ENCODE measurements around the gene RAD51B. TPM values are rescaled to one million over a fixed set of nuclear protein-coding genes. Genes with fewer than 3 reads are reported as not detected.

Gene RAD51B
- total RNA-seq, 2 donors from 2014 or later, result 22.8 to 33.8 TPM

GRCh38 chr14:68407825-68408224, 588.2 kb downstream of the RAD51B start:
- Histone ChIP-seq H3K9me3 (ENCODE audit: control insufficient read depth, low read length) (no peaks in the 10 kb centered on the region), H3K4me3 (ENCODE audit: low read length) (no peak overlapping the region), H3K27ac (ENCODE audit: low read depth, low read length) (no peak overlapping the region), H3K27me3 (ENCODE audit: control insufficient read depth, insufficient read depth, low read length, poor library complexity, severe bottlenecking) (no peaks in the 10 kb centered on the region), H3K9ac (ENCODE audit: extremely low read depth, low read length, poor library complexity, severe bottlenecking) (no peak overlapping the region), H3K4me1 (ENCODE audit: control insufficient read depth, insufficient read depth, low read length) (no peaks in the 10 kb centered on the region), H3K36me3 (ENCODE audit: control insufficient read depth, insufficient read depth, low read length) (no peaks in the 10 kb centered on the region)
- no peak overlapping the region for H3K27ac Mint-ChIP-seq
- no peaks in the 10 kb centered on the region for H3K36me3 Mint-ChIP-seq (ENCODE audit: low read depth)
- H3K4me1 Mint-ChIP-seq, result peaks cover 7% of the 10 kb centered on the region
- no peaks in the 10 kb centered on the region for H3K9me3 Mint-ChIP-seq
- no peak for TF ChIP-seq CTCF (conservative IDR thresholded peaks at IDR 0.05)
- H3K27me3 Mint-ChIP-seq (ENCODE audit: insufficient read depth), result no peaks in the 10 kb centered on the region
- H3K4me3 Mint-ChIP-seq, result no peak overlapping the region
- no peak for DNase-seq
- 83 to 97% methylated on average over 1 of the region's 1 CpG for WGBS, 2 experiments (ENCODE audit: insufficient coverage in 1 of 2, insufficient read length in 1 of 2)

GRCh38 chr14:68408680-68409079, 589.1 kb downstream of the RAD51B start:
- H3K27ac Mint-ChIP-seq, result no peak overlapping the region
- no peaks in the 10 kb centered on the region for H3K36me3 ChIP-seq (ENCODE audit: control insufficient read depth, insufficient read depth, low read length)
- H3K4me1 ChIP-seq (ENCODE audit: control insufficient read depth, insufficient read depth, low read length), result no peaks in the 10 kb centered on the region
- TF ChIP-seq CTCF (conservative IDR thresholded peaks at IDR 0.05), result peak; percentile 55
- H3K27me3 ChIP-seq (ENCODE audit: control insufficient read depth, insufficient read depth, low read length, poor library complexity, severe bottlenecking), result no peaks in the 10 kb centered on the region
- DNase-seq, result no peak
- no peaks in the 10 kb centered on the region for H3K9me3 ChIP-seq (ENCODE audit: control insufficient read depth, low read length)
- H3K27ac ChIP-seq (ENCODE audit: low read depth, low read length), result no peak overlapping the region
- H3K9ac ChIP-seq (ENCODE audit: extremely low read depth, low read length, poor library complexity, severe bottlenecking), result no peak overlapping the region
- H3K4me3 ChIP-seq (ENCODE audit: low read length), result no peak overlapping the region
- peaks cover 7% of the 10 kb centered on the region for H3K4me1 Mint-ChIP-seq
- no peak overlapping the region for H3K4me3 Mint-ChIP-seq
- H3K36me3 Mint-ChIP-seq (ENCODE audit: low read depth), result no peaks in the 10 kb centered on the region
- no peaks in the 10 kb centered on the region for H3K9me3 Mint-ChIP-seq
- no peaks in the 10 kb centered on the region for H3K27me3 Mint-ChIP-seq (ENCODE audit: insufficient read depth)
- 96% methylated on average over 3 of the region's 4 CpGs; no CpG with 5 or more reads in 1 of the 2 experiments for WGBS, 2 experiments (ENCODE audit: insufficient coverage in 1 of 2, insufficient read length in 1 of 2)

GRCh38 chr14:68409387-68409786, 589.8 kb downstream of the RAD51B start:
- no peaks in the 10 kb centered on the region for H3K9me3 Mint-ChIP-seq
- Histone ChIP-seq H3K9me3 (ENCODE audit: control insufficient read depth, low read length) (no peaks in the 10 kb centered on the region), H3K36me3 (ENCODE audit: control insufficient read depth, insufficient read depth, low read length) (no peaks in the 10 kb centered on the region), H3K4me3 (ENCODE audit: low read length) (no peak overlapping the region), H3K9ac (ENCODE audit: extremely low read depth, low read length, poor library complexity, severe bottlenecking) (no peak overlapping the region), H3K4me1 (ENCODE audit: control insufficient read depth, insufficient read depth, low read length) (peaks cover 2% of the 10 kb centered on the region), H3K27ac (ENCODE audit: low read depth, low read length) (no peak overlapping the region), H3K27me3 (ENCODE audit: control insufficient read depth, insufficient read depth, low read length, poor library complexity, severe bottlenecking) (no peaks in the 10 kb centered on the region)
- H3K4me1 Mint-ChIP-seq, result peaks cover 9% of the 10 kb centered on the region
- no peak overlapping the region for H3K4me3 Mint-ChIP-seq
- H3K36me3 Mint-ChIP-seq (ENCODE audit: low read depth), result no peaks in the 10 kb centered on the region
- TF ChIP-seq CTCF (conservative IDR thresholded peaks at IDR 0.05), result no peak
- DNase-seq, result no peak
- no peaks in the 10 kb centered on the region for H3K27me3 Mint-ChIP-seq (ENCODE audit: insufficient read depth)
- no peak overlapping the region for H3K27ac Mint-ChIP-seq

Measured in endodermal cell (in vitro differentiated cells).